ENCODE results near the gene TRPV3. TPM values are rescaled to one million over a fixed set of nuclear protein-coding genes. Genes with fewer than 3 reads are reported as not detected.

The TRPV3 gene
- polyA plus RNA-seq, 1 donor (not counting 4 experiments of a cell fraction or from before 2014, with no cell fraction given), result 9.4 TPM

DNA sequence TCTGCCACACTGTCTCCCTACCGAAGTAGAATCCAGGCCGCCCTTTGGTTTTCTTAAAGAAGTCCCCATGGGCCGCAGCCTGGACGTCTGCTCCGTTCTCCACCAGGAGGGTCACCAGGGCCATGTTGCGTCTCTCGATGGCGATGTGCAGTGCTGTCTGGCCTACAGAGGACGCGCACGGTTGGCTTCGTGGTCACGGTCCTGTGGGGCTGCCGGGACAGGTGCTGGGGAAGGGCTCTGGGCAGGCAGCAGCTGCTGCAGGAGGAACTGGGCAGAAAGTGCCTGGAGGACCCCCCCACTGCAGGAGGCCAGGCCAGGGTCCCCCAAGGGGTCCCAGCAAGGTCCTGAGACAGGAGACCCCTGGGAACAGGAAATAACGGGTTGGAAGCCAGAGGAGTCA lies 32.6 kb upstream of the TRPV3 start:
- no peak overlapping the region for H3K4me3 ChIP-seq (ENCODE audit: control insufficient read depth in 2 of 3, extremely low read depth in 1 of 3, insufficient read depth in 2 of 3, low read depth in 1 of 3, low read length in 3 of 3)
- dilution Hi-C loops (cut with MboI; ENCODE audit: extremely low pct_ligation_motif_present, low sequenced_read_pairs), result no loop called here
- no peaks in the 10 kb centered on the region for H3K79me2 ChIP-seq (ENCODE audit: control insufficient read depth, insufficient read depth, low read length)
- no peak overlapping the region for H3K27ac ChIP-seq (ENCODE audit: control insufficient read depth, insufficient read depth, low read length)
- H3K9me3 ChIP-seq (ENCODE audit: control insufficient read depth, low read depth, low read length), result no peaks in the 10 kb centered on the region
- no peaks in the 10 kb centered on the region for H3K27me3 ChIP-seq (ENCODE audit: control insufficient read depth, extremely low read depth, insufficient read depth, low read length)
- H3K9ac ChIP-seq (ENCODE audit: control insufficient read depth, extremely low read depth, insufficient read depth, low read length), result no peak overlapping the region
- peaks cover 4 to 8% of the 10 kb centered on the region in 2 experiments for H3K36me3 ChIP-seq (ENCODE audit: control insufficient read depth in 2 of 2, extremely low read depth in 1 of 2, insufficient read depth in 2 of 2, low read length in 2 of 2)
- H3K9me1 ChIP-seq (ENCODE audit: control insufficient read depth, extremely low read depth, insufficient read depth, low read length), result no peaks in the 10 kb centered on the region
- DNase-seq (ENCODE audit: low read depth, low spot score), result no peak
- H2AFZ ChIP-seq (ENCODE audit: control insufficient read depth, low read length), result no peak overlapping the region
- H3K4me1 ChIP-seq (ENCODE audit: control insufficient read depth, extremely low read depth, insufficient read depth, low read length), result peaks cover 4% of the 10 kb centered on the region
- FAIRE-seq, result no peak
- no peaks in the 10 kb centered on the region for H4K20me1 ChIP-seq (ENCODE audit: control insufficient read depth, extremely low read depth, insufficient read depth, low read length)
- TF ChIP-seq CTCF (optimal IDR thresholded peaks at IDR 0.05 in 1 of 3, IDR thresholded peaks at IDR 0.05 in 1 of 3, conservative IDR thresholded peaks at IDR 0.05 in 1 of 3; ENCODE audit: extremely low read depth in 1 of 3, insufficient read depth in 2 of 3, low read length in 3 of 3) (no peak), EZH2 (IDR thresholded peaks at IDR 0.05; ENCODE audit: low read length) (no peak)
- H3K4me2 ChIP-seq (ENCODE audit: control insufficient read depth, extremely low read depth, insufficient read depth, low read depth, low read length), result no peak overlapping the region

DNA sequence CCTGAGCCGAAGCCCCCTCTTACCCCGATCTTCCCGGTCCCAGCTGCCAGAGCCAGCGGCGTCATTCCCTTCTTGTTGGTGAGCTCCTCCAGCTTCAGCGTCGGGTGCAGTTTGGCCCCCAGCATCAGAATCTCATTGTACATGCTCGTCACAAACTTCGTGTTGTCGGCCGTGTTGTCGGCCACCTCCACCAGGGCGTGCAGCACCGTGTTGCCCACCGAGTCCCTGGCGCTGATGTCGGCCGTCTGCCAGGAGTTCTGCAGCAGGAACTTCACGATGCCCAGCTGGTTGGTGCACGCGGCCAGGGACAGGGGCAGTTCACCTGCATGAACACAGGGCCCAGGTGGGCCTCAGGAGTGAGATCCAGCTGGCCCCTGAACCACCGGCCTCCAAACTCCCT lies 32.2 kb upstream of the TRPV3 start:
- Histone ChIP-seq H3K27me3 (ENCODE audit: control insufficient read depth, extremely low read depth, insufficient read depth, low read length) (no peaks in the 10 kb centered on the region), H3K36me3 (ENCODE audit: control insufficient read depth in 2 of 2, extremely low read depth in 1 of 2, insufficient read depth in 2 of 2, low read length in 2 of 2) (peaks cover 4 to 8% of the 10 kb centered on the region in 2 experiments), H3K9ac (ENCODE audit: control insufficient read depth, extremely low read depth, insufficient read depth, low read length) (no peak overlapping the region), H3K4me1 (ENCODE audit: control insufficient read depth, extremely low read depth, insufficient read depth, low read length) (peaks cover 6% of the 10 kb centered on the region), H3K4me3 (ENCODE audit: control insufficient read depth in 2 of 3, extremely low read depth in 1 of 3, insufficient read depth in 2 of 3, low read depth in 1 of 3, low read length in 3 of 3) (no peak overlapping the region), H3K9me1 (ENCODE audit: control insufficient read depth, extremely low read depth, insufficient read depth, low read length) (no peaks in the 10 kb centered on the region), H2AFZ (ENCODE audit: control insufficient read depth, low read length) (no peak overlapping the region), H3K4me2 (ENCODE audit: control insufficient read depth, extremely low read depth, insufficient read depth, low read depth, low read length) (no peak overlapping the region), H3K79me2 (ENCODE audit: control insufficient read depth, insufficient read depth, low read length) (no peaks in the 10 kb centered on the region), H4K20me1 (ENCODE audit: control insufficient read depth, extremely low read depth, insufficient read depth, low read length) (no peaks in the 10 kb centered on the region), H3K27ac (ENCODE audit: control insufficient read depth, insufficient read depth, low read length) (no peak overlapping the region), H3K9me3 (ENCODE audit: control insufficient read depth, low read depth, low read length) (no peaks in the 10 kb centered on the region)
- FAIRE-seq, result no peak
- dilution Hi-C loops (cut with MboI; ENCODE audit: extremely low pct_ligation_motif_present, low sequenced_read_pairs), result no loop called here
- no peak for DNase-seq (ENCODE audit: low read depth, low spot score)
- no peak for TF ChIP-seq CTCF (optimal IDR thresholded peaks at IDR 0.05 in 1 of 3, IDR thresholded peaks at IDR 0.05 in 1 of 3, conservative IDR thresholded peaks at IDR 0.05 in 1 of 3; ENCODE audit: extremely low read depth in 1 of 3, insufficient read depth in 2 of 3, low read length in 3 of 3)
- TF ChIP-seq EZH2 (IDR thresholded peaks at IDR 0.05; ENCODE audit: low read length), result no peak

Data from keratinocyte (primary cell).